Fibroblast of lung (primary cell): ENCODE results near the gene PMM2. TPM values are rescaled to one million over a fixed set of nuclear protein-coding genes. Genes with fewer than 3 reads are reported as not detected.
"Not testable (repeated sequence)": the region's sequence is repeated elsewhere in the genome, so short reads cannot be mapped to it uniquely, and the experiment has no call there.

Source experiments
- DNase-seq, 2 donors: peaks; one replicate each; pipeline versions ENCODE4 v3.0.0 to v3.0.0-alpha.2; 2010; ENCODE audit warnings: low read depth in 2 of 2
- H2AFZ ChIP-seq: 2 replicates; pipeline ENCODE4 v1.5.1; 2012; ENCODE audit warnings: low read length, control low read depth, inconsistent platforms
- H3K27ac ChIP-seq: 2 replicates; pipeline ENCODE4 v1.5.1; 2011; ENCODE audit warnings: low read length, control low read depth; ENCODE audit not compliant: insufficient read depth
- H3K27me3 ChIP-seq: 2 replicates; pipeline ENCODE4 v1.5.1; 2011; ENCODE audit warnings: mild to moderate bottlenecking, low read length; ENCODE audit not compliant: control insufficient read depth, insufficient read depth
- H3K36me3 ChIP-seq: 2 replicates; pipeline ENCODE4 v1.5.1; 2011; ENCODE audit warnings: low read length; ENCODE audit not compliant: control insufficient read depth, insufficient read depth
- H3K4me1 ChIP-seq: 2 replicates; pipeline ENCODE4 v1.5.1; 2011; ENCODE audit warnings: low read length; ENCODE audit not compliant: control insufficient read depth, insufficient read depth; ENCODE audit errors: extremely low read depth
- H3K4me2 ChIP-seq: 2 replicates; pipeline ENCODE4 v1.5.1; 2011; ENCODE audit warnings: low read length, control low read depth; ENCODE audit not compliant: insufficient read depth; ENCODE audit errors: extremely low read depth
- H3K4me3 ChIP-seq, 4 experiments: fragments of 200-600 bp in 1 of 4; sonication (generic) in 1 of 4; replicated peaks in 1 of 4; 2 replicates each; pipeline ENCODE4 v1.5.1; 2011 to 2016; ENCODE audit warnings: low read length in 4 of 4, low read depth in 3 of 4, mild to moderate bottlenecking in 3 of 4, control low read depth in 2 of 4, inconsistent platforms in 1 of 4, mixed read lengths in 1 of 4; ENCODE audit not compliant: insufficient read depth in 1 of 4; ENCODE audit errors: control extremely low read depth in 1 of 4
- H3K79me2 ChIP-seq: 2 replicates; pipeline ENCODE4 v1.5.1; 2012; ENCODE audit warnings: mild to moderate bottlenecking, low read length, inconsistent platforms; ENCODE audit not compliant: control insufficient read depth, insufficient read depth
- H3K9ac ChIP-seq: 2 replicates; pipeline ENCODE4 v1.5.1; 2011; ENCODE audit warnings: mild to moderate bottlenecking, low read length, control low read depth; ENCODE audit not compliant: insufficient read depth
- H3K9me3 ChIP-seq: 2 replicates; pipeline ENCODE4 v1.5.1; 2012; ENCODE audit warnings: low read depth, low read length; ENCODE audit not compliant: control insufficient read depth, insufficient read depth
- H4K20me1 ChIP-seq: 2 replicates; pipeline ENCODE4 v1.5.1; 2011; ENCODE audit warnings: low read length; ENCODE audit not compliant: control insufficient read depth, insufficient read depth; ENCODE audit errors: extremely low read depth
- CTCF ChIP-seq, 2 donors: IDR thresholded peaks in 1 of 2; conservative IDR thresholded peaks in 1 of 2; 1 replicate in 1 of 2; 2 replicates in 1 of 2; pipeline ENCODE4 v1.5.1; 2011 to 2012; ENCODE audit warnings: low read length in 2 of 2, control low read depth in 1 of 2, inconsistent platforms in 1 of 2, low read depth in 1 of 2, mild to moderate bottlenecking in 1 of 2
- EZH2 ChIP-seq: IDR thresholded peaks from 2 replicates; pipeline ENCODE4 v1.5.1; 2012; ENCODE audit warnings: low read length, control low read depth, mild to moderate bottlenecking; ENCODE audit errors: missing control alignments
- polyA plus RNA-seq, 2 donors: library from polyadenylated mRNA; depleted of rRNA in 1 of 2; stranded (reverse) in 1 of 2; unstranded in 1 of 2; fragments of >200 nt; gene quantifications; 2 replicates each; pipeline ENCODE4 v1.2.1, GENCODE V29; 2011 to 2012; ENCODE audit warnings: missing spikeins in 1 of 2
- total RNA-seq: library from RNA; depleted of rRNA; stranded (reverse); fragments of >200 nt; gene quantifications from 2 replicates; pipeline ENCODE4 v1.2.1, GENCODE V29; 2014

Gene PMM2
- total and polyA plus RNA-seq, 2 donors (not counting 1 experiment from before 2014, with no cell fraction given): 19.5 to 49.3 TPM

- Histone ChIP-seq H3K36me3 (no peaks in the 10 kb centered on the region), H3K4me1 (peaks cover 15% of the 10 kb centered on the region), H3K9me3 (no peaks in the 10 kb centered on the region), H3K4me2 (no peak overlapping the region), H3K27ac (no peak overlapping the region), H3K27me3 (no peaks in the 10 kb centered on the region), H4K20me1 (no peaks in the 10 kb centered on the region), H3K9ac (no peak overlapping the region), H3K4me3 (no peak overlapping the region), H3K79me2 (no peaks in the 10 kb centered on the region), H2AFZ (no peak overlapping the region)
- DNase-seq: peak in 1 of 2 donors; percentile 73
- TF ChIP-seq EZH2 (no peak), CTCF (conservative IDR thresholded peaks at IDR 0.05 in 1 of 2, IDR thresholded peaks at IDR 0.05 in 1 of 2; ENCODE audit: low read depth in 1 of 2, low read length in 2 of 2) (no peak)
Measured at GRCh38 chr16:8874388-8874787, 76.7 kb downstream of the PMM2 start.

GRCh38 chr16:8875317-8875716, 77.7 kb downstream of the PMM2 start:
- H3K4me3 ChIP-seq, H3K36me3 ChIP-seq, H3K9me3 ChIP-seq, H3K79me2 ChIP-seq, H3K27me3 ChIP-seq, H2AFZ ChIP-seq, H3K9ac ChIP-seq, DNase-seq, H3K27ac ChIP-seq, H3K4me2 ChIP-seq, H4K20me1 ChIP-seq: not testable (repeated sequence)
- peaks cover 12% of the 10 kb centered on the region for H3K4me1 ChIP-seq

GRCh38 chr16:8877894-8878522, 80.4 kb downstream of the PMM2 start:
- no peaks in the 10 kb centered on the region for H3K36me3 ChIP-seq
- no peaks in the 10 kb centered on the region for H3K27me3 ChIP-seq
- H4K20me1 ChIP-seq: no peaks in the 10 kb centered on the region
- H3K4me1 ChIP-seq: peaks cover 5% of the 10 kb centered on the region
- no peaks in the 10 kb centered on the region for H3K9me3 ChIP-seq
- no peak for DNase-seq
- no peak overlapping the region for H3K9ac ChIP-seq
- no peaks in the 10 kb centered on the region for H3K79me2 ChIP-seq
- no peak overlapping the region for H2AFZ ChIP-seq
- no peak overlapping the region for H3K27ac ChIP-seq
- no peak overlapping the region for H3K4me2 ChIP-seq
- H3K4me3 ChIP-seq: no peak overlapping the region
- TF ChIP-seq EZH2 (no peak), CTCF (conservative IDR thresholded peaks at IDR 0.05 in 1 of 2, IDR thresholded peaks at IDR 0.05 in 1 of 2; ENCODE audit: low read depth in 1 of 2, low read length in 2 of 2) (no peak)
